CD4-positive, alpha-beta T cell treated with Interleukin-10 for 1 hour (primary cell): Measurements from ENCODE around the gene NDUFB2.
"Not testable (repeated sequence)": the region's sequence is repeated elsewhere in the genome, so short reads cannot be mapped to it uniquely, and the experiment has no call there.

ENCODE experiments used
- DNase-seq: peaks from one replicate; pipeline ENCODE4 v3.0.0-alpha.2; 2020

The NDUFB2 gene

DNA sequence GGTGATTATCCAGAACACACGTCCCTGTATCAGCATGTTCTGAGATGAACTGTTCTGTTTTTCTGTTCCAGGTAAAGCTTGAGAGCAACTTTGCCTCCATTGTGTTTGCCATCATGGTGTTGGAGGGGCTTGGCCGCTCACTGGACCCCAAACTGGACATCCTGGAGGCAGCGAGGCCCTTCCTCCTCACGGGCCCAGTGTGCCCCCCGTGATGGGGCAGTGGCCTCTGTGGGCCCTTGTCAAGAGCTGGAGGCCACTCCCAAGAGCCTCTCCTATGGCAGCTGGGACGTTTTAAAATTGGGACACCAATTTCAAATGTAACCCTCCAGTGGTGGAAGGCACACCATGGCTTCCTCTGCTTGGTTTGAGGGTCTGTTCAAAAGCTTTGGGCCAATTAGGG, 1.9 kb upstream of the NDUFB2 start:
- DNase-seq: no peak

DNA sequence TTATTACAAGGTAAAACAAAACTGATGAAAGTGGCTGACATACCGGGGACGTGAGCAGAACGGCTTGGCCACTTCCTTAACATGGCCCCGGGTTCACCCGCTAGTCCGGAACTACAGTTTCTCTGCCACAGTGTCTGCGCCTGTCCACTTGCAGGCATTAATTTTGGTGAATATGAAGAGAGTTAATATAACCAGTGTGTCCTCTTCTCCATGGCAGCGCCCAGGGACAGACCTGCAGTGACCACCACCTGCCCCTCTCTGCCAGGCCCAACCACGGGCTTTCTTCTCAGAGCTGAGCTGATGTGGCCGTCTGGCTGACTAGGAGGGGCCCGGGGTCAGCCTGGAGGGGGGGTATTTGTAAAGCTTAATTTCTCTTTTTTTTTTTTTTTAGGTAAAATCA, 1.1 kb upstream of the NDUFB2 start:
- DNase-seq: no peak

GRCh38 chr7:140696024-140696679, 356 bp upstream of the NDUFB2 start:
- peak; percentile 93 for DNase-seq

DNA sequence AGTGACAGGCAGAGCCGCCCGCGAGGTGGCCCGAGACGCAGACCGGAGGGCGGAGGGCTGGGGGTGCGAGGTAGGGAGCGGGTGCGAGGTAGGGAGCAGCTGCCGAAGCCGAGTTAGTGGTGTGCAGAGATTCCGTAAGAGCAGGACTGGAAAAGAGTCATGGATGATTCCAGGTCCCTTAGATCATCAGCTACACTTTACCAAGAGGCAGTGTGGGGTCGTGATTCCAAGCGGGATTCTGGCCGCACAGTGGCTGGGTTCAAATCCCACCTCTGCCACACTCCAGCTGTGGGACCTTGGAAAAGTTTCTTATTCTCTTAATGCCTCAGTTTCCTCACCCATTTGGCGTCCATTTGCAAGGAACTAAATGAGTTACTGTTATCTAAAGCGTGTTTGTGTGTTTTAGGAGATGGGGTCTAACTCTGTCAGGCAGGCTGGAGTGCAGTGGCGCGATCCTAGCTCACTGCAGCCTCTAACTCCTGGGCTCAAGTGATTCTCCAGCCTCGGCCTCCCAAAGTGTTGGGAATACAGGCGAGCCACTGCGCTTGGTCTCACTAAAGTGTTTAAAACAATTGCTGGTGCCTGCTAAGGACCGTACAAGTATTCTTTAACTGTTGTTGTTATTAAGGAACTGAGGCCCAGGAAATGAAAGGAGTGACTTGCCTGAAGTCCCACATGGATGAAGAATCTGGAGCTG, 1.1 kb downstream of the NDUFB2 start:
- no peak for DNase-seq

DNA sequence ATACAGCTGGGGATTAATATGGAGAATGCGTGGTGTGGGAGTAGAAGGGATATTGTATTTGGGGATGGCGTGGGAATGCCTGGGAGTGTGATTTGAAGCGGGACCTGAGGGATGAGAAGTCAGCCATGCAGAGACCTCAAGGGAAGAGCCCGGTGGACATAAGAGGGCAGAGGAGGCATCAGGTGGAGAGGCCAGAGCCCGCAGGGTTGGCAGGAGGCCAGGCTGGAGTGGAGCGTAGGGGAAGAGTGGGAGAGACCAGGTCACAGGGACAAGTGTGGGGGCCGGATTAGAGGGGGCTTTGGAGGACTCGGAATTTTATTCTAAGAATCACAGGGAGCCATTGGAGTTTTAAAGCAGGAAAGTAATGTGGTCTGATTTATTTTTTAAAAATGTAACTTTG, 2.0 kb downstream of the NDUFB2 start:
- DNase-seq: no peak

- no peak for DNase-seq
These were observed 6.3 kb downstream of the NDUFB2 start for GRCh38 chr7:140702774-140703173.

DNA sequence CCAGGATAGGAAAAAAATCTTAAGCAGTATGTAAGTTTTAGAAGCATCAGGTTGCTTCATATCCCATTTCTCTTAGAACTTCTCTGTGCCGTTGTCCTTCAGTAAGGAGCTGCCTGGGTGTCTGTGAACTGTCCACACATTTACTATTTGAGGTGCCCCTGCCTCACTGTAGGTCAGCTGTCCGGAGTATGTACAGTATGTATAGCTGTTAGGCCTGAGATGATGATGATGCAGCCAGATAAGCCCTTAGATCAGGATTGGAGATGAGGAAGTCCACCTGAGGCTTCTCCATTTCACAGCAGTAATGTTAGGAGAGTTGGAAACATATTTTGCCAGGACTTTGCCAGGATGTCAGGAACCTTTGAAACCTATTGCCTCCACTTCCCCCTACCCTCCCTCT, 7.7 kb downstream of the NDUFB2 start:
- DNase-seq: no peak

DNA sequence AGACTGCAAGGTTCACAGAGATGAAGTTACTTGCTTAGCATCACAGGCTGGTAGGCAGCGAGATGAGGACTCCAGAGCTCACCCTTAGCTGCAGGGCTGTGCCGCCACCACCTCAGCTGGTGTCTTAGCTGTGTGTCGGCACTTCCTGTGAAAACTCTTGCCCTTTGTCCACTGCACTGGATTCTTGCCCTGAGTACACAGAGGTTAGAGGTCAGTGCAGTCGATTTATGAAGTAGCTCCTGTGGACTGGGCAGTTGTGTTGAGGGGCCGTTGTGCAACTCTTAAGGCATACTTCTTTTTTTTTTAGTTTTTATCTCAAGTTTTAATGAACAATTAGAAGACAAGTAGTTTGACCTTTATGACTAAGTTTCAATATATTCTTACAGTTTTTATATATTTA, 10.6 kb downstream of the NDUFB2 start:
- no peak for DNase-seq

DNA sequence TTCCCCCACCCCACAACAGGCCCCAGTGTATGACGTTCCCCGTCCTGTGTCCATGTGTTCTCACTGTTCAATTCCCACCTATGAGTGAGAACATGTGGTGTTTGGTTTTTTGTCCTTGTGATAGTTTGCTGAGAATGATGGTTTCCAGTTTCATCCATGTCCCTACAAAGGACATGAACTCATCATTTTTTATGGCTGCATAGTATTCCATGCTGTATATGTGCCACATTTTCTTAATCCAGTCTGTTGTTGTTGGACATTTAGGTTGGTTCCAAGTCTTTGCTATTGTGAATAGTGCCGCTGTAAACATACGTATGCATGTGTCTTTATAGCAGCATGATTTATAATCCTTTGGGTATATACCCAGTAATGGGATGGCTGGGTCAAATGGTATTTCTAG, 12.3 kb downstream of the NDUFB2 start:
- not testable (repeated sequence) for DNase-seq

DNA sequence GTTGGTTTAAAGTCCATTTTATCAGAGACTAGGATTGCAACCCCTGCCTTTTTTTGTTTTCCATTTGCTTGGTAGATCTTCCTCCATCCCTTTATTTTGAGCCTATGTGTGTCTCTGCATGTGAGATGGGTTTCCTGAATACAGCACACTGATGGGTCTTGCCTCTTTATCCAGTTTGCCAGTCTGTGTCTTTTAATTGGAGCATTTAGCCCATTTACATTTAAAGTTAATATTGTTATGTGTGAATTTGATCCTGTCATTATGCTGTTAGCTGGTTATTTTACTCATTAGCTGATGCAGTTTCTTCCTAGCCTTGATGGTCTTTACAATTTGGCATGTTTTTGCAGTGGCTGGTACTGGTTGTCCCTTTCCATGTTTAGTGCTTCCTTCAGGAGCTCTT, 15.9 kb downstream of the NDUFB2 start:
- DNase-seq: not testable (repeated sequence)

- DNase-seq: no peak
These were observed 18.0 kb downstream of the NDUFB2 start for GRCh38 chr7:140714331-140715040.

GRCh38 chr7:140719721-140720120, 23.2 kb downstream of the NDUFB2 start:
- DNase-seq: no peak

GRCh38 chr7:140722254-140722653, 25.7 kb downstream of the NDUFB2 start:
- no peak for DNase-seq

GRCh38 chr7:140723006-140723405, 26.5 kb downstream of the NDUFB2 start:
- DNase-seq: peak; percentile 39

DNA sequence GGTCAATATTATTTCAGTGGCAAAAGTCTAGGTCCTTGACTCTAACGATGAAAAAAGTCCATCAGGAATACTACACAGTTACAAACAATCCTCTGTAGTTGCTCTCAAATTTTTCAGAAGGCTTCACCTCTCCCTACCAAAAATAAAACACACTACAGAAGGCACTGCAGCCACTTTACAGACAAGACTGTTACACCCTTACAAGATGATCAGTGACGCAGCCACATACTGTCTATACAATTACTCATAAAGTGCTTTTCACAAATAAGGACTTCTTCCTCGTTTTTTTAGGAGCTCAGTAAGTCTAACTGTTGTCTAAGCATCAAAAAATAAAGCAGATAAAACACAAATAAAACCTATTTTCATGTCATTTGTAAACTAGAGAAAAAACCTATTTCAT, 27.1 kb downstream of the NDUFB2 start:
- DNase-seq: no peak

DNA sequence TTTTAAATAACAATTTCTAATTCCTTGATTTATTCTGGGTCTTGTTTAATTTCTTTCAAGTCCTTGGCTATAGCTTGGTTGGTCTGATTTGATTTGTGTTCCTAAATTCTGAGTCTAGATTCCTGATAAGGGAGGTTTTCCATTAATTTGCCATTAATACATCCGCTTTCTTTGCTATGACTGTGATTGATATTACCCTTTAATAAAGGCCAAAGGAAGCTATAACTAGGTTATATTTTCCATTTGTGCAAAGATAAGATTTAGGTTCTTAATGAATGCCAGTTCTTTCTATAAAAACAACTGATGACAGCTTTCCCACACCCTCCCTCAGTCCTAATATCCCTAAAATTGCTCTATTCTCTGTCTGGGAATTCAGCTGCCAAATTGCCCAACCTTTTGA, 28.2 kb downstream of the NDUFB2 start:
- no peak for DNase-seq

- no peak for DNase-seq
These were observed 29.8 kb downstream of the NDUFB2 start for GRCh38 chr7:140726281-140726680.

- DNase-seq: no peak
These were observed 35.9 kb downstream of the NDUFB2 start for GRCh38 chr7:140732416-140732815.

- DNase-seq: no peak
These were observed 37.6 kb downstream of the NDUFB2 start for GRCh38 chr7:140734096-140734495.

- no peak for DNase-seq
These were observed 38.2 kb downstream of the NDUFB2 start for GRCh38 chr7:140734729-140735128.

DNA sequence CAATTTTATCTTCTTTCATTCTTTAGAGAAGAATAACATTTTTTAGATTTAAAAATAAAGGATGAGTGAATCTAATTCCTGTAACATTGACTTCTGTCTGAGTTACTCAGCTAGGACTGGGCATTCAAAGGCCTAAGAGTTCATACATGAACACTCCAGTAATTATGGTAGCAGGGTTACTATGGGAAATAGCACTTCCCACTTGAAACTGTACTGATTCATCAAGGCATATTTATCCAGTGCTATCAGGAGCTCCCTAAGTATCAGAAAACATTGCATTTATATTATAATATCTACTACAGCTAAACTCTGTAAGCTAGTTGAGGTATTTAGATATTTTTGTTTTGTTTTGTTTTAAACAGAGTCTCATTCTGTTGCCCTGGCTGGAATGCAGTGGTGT, 41.8 kb downstream of the NDUFB2 start:
- no peak for DNase-seq

DNA sequence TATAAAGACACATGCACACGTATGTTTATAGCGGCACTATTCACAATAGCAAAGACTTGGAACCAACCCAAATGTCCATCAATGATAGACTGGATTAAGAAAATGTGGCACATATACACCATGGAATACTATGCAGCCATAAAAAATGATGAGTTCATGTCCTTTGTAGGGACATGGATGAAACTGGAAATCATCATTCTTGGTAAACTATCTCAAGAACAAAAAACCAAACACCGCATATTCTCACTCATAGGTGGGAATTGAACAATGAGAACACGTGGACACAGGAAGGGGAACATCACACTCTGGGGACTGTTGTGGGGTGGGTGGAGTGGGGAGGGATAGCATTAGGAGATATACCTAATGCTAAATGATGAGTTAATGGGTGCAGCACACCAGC, 46.7 kb downstream of the NDUFB2 start:
- DNase-seq: not testable (repeated sequence)

DNA sequence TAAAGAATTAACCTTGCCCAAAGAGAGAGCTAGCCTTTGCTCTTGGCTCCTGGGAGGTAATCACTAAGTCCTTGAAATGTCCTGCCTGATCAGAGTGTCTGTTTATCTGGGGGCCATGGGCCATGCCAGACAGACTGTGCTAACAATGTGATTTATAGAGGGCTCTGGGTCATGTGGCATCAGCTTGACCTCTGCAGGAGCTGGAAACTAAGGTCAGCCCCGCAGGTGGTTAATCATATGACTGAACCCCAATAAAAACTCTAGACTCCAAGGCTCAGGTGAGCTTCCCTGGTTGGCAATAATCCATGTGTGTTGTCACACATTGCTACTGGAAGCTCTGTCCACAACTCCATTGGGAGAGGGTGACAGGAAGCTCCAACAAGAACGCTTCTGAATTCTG, 47.5 kb downstream of the NDUFB2 start:
- DNase-seq: no peak
